ENCODE results near the gene HOXC13.

The HOXC13 gene

GRCh38 chr12:53939141-53940108, 794 bp downstream of the HOXC13 start:
- no peak for DNase-seq (ENCODE audit: low read depth)

DNA sequence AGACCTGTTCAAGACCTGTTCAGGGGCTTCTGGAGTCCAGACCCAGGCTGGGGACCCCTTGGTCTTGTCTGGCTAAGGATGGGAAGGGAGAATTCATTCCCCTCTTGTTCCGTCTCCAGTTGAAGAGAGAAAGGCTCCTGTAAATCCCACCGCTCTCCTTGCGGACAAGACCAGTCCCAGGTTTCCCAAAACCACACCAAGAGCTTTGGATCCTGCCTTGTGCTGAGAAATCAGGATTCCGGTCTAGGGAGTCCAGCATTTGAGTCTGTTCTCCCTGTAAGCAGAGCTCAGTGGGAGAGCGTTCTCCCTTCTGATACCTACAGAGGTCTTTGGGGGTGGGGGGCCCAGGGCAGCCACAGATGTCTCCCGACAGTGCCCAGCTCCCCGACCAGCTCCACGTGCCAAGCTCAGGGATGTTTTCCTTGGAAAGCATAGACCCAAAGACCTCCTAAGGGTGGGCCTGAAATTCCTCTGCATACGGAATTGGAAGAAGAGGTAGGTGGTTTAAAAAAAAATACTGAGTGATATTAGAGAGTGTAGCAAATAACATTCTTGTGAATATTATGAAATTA, 1.9 kb downstream of the HOXC13 start:
- no peak for DNase-seq (ENCODE audit: low read depth)

- DNase-seq (ENCODE audit: low read depth) = no peak
Measured at GRCh38 chr12:53941187-53941586, 2.6 kb downstream of the HOXC13 start.

GRCh38 chr12:53941750-53942149, 3.1 kb downstream of the HOXC13 start:
- no peak for DNase-seq (ENCODE audit: low read depth)

GRCh38 chr12:53942467-53942997, 3.9 kb downstream of the HOXC13 start:
- no peak for DNase-seq (ENCODE audit: low read depth)

DNA sequence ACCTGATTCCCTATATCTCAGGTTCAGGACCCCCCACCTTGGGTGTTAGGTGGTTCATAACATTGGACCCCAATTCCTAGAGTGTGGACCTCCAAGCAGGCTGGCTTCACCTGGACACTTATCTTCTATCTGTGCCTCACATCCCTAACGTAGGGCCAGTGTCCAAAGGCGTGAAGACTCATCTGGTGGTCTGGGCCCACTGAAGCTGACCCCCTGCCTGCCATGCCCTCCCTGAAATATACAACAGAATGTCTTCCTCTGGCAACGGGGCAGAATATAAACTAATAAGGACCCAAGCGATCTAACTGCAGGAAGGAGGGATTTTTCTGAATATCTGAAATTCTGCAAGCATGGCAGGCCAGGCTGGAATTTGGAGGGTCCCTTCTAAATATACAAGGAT, 5.6 kb downstream of the HOXC13 start:
- no peak for DNase-seq (ENCODE audit: low read depth)

DNA sequence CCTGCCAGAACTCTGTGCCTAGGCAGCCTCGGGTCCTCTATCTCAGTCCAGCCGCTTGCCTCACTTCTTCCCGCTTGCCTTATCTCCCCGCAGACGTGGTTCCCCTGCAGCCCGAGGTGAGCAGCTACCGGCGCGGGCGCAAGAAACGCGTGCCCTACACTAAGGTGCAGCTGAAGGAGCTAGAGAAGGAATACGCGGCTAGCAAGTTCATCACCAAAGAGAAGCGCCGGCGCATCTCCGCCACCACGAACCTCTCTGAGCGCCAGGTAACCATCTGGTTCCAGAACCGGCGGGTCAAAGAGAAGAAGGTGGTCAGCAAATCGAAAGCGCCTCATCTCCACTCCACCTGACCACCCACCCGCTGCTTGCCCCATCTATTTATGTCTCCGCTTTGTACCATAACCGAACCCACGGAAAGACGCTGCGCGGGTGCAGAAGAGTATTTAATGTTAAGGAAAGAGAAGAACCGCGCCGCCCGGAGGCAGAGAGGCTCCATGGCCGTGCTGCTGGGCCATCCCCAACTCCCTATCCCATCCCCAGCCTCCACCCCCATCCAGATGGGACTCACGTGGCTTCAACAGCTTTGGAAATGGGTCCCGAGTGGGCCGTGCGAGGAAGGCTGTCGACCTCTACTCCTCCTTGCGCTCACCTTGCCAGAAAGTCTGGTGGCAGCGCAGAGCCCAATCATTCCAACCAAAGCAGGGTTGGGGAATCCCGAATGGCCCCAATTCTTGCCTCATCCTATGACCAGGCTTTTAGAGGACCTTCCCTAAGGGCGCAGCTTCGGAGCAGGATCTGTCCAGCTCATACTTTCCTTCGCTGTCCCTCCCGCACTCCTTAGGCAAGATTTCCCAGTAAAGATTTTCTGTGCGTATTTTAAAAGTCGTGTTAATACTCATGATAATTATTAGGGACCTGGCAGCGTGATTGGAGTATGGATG, 6.5 kb downstream of the HOXC13 start:
- DNase-seq (ENCODE audit: low read depth) = no peak

GRCh38 chr12:53947743-53948142, 9.1 kb downstream of the HOXC13 start:
- no peak for DNase-seq (ENCODE audit: low read depth)

DNA sequence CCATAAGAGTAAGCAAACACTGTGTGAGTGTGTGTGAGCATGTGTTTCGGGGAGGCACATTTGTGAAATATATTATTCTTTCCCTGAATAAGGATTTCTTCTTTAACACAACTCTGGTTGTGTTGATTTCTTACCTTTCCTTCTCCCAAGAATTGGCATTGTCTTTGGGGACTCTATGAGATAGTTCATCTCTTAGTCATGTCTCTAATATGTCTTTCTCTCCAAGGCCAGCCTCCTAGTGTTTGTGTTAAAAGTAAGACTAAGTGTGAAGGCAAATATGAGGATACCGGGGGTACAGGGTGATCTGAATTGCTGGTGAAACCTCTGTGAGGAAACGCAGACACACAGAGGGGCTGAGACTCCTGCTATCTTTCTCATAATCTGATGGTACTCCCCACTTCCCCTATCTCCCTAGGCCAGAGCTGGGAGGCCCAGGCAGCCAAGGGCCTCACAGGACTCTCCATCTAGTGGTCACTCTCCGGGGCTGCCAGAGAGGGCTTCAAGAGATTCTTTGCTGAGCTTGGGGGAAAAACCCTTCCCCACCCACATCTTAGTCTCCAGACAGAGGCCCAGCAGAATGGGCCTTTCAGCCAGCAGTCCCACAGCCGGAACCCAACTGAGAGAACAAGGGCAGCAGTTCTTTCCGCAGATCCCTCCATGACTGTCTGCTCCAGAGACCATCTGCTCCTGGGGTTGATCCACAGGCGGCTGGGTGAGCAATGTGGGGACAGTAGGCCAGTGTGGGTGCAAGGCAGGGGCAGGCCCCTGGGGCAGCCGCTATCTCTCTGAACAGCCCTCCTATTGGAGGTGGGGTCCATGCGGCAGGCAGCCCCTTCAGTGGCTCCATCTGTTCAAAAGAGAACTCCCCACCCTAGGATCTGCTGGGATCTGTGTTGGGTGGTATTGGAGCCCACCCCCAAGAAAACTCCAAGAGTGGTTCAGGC, 10.3 kb downstream of the HOXC13 start:
- DNase-seq (ENCODE audit: low read depth) = no peak

GRCh38 chr12:53949631-53950436, 11.2 kb downstream of the HOXC13 start:
- DNase-seq (ENCODE audit: low read depth) = no peak

DNA sequence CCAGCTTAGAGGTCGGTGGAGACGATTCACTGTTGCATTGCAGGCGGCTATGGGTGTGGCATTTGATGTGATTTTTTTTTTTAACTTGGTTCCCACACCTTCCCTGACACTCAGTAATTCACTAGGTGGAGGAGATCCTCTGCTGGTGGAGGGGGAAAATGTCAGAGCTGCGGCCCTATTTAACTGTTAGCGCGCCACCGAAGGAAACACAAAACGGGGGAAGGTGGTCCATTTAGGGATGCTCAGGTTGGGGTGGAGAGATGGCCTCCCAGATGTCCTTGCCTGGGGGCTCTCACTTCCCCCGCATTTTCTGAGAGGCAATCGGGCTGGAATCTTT, 11.8 kb downstream of the HOXC13 start:
- DNase-seq (ENCODE audit: low read depth) = no peak

GRCh38 chr12:53950789-53951576, 12.4 kb downstream of the HOXC13 start:
- no peak for DNase-seq (ENCODE audit: low read depth)

- no peak for DNase-seq (ENCODE audit: low read depth)
Measured at GRCh38 chr12:53951577-53952334, 13.1 kb downstream of the HOXC13 start.

DNA sequence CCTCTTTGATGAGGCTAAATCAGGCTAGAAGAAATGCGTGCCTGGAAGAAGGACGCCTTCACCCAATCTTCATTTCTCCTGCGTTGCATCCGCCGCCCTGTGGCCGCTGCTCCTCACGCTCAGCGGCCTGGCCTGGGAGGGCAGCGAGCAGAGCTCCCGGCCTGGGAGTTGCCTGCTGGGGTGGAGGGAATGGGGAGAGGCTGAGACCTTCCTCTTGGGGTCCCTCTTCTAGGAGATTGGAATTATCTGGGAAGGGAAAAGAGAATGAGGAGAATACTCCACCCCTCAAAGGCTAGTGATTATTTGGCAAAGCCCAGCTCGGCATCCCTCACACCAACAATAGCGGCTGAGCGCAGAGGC, 13.7 kb downstream of the HOXC13 start:
- no peak for DNase-seq (ENCODE audit: low read depth)

DNA sequence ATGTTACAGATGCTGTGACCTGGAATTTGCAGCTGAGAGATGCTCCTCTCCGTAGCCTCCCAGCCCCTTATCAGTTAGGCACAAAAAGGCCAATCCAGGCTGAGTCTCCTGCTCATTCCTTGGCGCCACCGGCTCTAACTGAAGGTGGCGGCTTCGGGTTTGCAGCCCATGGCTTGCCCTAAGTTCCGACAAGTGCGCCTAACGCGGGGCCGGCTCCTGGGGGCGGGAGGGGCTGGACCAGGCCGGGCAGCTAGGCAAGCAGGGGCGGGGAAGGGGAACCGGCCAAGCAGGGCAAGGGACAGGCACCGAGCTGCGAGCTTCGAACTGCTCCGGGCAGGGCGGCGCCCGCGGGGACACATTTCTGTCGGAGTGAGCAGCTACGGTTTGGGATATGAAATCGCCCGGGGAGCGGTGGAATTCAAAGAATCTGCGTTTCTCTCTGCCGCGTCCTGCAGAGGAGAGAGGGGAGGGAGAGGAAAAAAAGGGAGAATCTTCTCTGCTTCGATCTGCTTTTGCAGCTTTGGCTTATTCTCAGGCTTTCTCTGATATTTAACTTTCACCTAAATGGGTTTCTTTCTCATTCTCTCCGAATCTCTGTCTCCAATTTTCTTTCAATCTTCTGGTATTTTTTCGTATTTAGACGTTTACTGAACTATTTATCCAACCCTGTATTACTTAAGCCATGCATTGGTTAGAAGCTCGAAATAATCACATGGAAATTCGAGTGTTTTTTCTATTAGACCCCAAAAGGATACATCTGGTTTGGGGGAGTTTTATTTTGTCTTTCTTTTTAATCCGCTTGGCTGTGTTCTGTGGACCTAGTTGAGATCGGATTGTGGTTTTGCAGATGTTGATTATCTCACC, 14.5 kb downstream of the HOXC13 start:
- no peak for DNase-seq (ENCODE audit: low read depth)

DNA sequence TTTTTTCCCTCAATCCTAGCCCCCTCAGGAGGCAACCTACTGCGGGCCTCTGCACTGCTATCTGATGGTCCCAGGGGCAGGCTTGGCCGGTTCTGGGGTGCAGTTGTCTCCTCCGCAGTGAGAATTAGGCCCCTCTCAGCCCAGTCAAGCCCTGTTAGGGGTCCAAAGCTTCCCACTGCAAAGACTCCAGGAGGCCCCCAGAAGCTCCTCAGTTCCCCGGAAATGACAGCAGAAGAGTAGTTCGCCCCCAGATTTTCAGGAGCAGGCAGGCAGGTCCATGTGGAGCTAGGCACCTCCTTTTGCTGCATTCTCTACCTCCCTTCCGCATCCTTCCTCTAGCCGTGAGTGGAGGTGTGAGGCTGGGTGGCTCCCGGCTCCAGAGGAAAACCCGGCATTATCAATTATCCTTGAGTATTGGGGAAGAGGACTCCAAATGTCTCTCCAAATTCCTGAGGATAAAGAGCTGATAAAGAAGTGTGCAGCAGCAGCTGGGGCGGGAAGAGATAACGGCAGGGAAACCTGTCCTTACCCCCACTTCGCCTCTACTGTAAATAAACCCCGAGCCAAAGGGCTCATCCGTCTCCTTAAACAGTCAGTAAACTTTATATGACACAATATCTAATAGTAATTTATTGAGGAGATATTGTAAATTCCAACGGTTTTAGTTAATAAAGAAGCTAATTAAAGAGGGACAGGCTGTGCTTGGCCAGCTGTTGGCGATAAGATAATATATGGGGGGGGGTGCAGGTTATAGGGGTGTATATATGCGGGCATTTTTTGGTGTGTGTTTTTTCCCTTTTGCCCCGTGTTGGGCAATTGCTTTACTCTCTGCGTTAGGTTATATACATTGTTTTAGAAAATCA, 15.4 kb downstream of the HOXC13 start:
- DNase-seq (ENCODE audit: low read depth) = no peak

DNA sequence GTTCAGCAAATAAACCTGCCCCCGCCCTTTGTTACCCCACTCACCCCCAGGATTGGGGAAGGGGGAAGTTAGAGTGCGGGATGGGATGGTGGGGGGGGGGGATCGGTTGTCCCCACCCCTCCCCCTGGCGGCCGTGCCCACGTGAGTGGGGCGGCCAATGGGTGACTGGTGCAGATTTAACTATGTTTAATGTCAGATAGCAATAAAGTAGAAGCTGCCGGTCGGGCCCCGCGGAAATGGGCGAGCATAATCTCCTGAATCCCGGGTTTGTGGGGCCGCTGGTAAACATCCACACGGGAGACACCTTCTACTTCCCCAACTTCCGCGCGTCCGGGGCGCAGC, 16.0 kb downstream of the HOXC13 start, which contains the start of gene HOXC12:
HOXC12 (plus strand) TSS at position 210 of the 342 bp plus-strand sequence; CDS start at position 237, 27 bp downstream.
- no peak for DNase-seq (ENCODE audit: low read depth)
